Posterior cingulate gyrus (tissue), 11 donors: ENCODE measurements around the gene VAMP1.

ENCODE experiments used
- DNase-seq, 10 donors: peaks; one replicate each; pipeline versions ENCODE4 v3.0.0 to v3.0.0-alpha.2; 2020 to 2021; ENCODE audit warnings: mixed read lengths in 3 of 10
- intact Hi-C: fragments of 100-400 bp; cut with DNase I; formaldehyde crosslinking; loops from one replicate; pipeline ENCODE4 v1.15.1; 2023

The VAMP1 gene

DNA sequence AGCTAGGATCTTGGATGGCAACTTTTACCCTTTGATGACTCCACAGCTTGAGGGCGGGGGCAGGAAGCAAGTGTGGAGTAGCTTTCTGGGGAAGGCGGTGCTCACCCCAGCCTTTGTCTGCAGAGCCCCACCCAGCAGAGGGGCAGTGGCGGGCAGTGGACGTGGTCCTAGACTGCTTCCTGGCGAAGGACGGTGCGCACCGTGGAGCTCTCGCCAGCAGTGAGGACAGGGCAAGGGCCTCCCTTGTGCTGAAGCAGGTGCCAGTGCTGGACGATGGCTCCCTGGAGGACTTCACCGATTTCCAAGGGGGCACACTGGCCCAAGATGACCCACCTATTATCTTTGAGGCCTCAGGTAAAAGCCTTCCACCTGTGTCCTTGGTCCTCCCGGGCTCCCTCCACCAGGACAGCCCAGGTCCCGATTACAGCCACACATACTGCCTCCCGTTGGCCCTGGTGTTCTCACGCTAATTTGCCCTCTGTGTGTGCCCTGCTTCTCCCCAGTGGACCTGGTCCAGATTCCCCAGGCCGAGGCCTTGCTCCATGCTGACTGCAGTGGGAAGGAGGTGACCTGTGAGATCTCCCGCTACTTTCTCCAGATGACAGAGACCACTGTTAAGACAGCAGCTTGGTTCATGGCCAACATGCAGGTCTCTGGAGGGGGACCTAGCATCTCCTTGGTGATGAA, 17.4 kb downstream of the VAMP1 start:
- intact Hi-C loops: loop anchor here (10.0 kb wide), 1 partner anchor 118 kb away; no protein-coding TSS in a partner anchor
- peak in 2 of 10 donors; percentile 67 to 74 for DNase-seq

DNA sequence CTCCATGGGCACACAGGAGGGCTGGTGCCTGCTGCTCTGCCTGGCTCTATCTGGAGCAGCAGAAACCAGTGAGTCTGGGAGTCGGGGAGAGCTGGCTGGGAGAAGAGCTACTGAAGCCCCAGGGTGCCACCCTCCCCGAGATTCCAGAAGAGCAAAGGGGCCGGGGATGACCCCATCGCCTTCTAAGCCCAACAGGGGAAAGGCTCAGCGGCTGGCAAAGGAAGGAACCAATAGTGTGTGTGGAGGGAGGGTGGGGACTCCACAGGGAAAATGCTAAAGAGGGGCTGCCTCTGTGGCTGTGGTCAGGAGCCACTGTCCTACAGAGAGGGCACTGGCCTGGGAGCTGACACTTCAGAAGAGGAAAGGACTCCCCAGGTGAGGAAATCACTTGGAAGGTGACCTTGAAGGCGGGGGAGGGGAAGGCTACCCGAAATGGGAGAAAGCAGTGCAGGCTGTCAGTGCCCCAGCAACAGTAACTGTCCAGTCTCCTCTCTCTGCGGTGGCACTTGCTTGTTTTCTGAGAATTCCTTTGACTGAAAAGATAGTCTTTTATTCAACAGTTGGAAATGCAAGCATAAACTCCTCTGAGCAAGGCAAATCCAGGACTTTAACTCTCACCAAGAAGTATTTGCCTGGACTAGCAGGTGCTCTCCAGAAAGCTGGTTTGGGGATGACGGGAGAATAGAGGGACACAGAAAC, 18.1 kb downstream of the VAMP1 start:
- DNase-seq: peak in 5 of 10 donors; percentile 47 to 87 (median 73)
- intact Hi-C loops: loop anchor here (10.0 kb wide), 1 partner anchor 118 kb away; no protein-coding TSS in a partner anchor

DNA sequence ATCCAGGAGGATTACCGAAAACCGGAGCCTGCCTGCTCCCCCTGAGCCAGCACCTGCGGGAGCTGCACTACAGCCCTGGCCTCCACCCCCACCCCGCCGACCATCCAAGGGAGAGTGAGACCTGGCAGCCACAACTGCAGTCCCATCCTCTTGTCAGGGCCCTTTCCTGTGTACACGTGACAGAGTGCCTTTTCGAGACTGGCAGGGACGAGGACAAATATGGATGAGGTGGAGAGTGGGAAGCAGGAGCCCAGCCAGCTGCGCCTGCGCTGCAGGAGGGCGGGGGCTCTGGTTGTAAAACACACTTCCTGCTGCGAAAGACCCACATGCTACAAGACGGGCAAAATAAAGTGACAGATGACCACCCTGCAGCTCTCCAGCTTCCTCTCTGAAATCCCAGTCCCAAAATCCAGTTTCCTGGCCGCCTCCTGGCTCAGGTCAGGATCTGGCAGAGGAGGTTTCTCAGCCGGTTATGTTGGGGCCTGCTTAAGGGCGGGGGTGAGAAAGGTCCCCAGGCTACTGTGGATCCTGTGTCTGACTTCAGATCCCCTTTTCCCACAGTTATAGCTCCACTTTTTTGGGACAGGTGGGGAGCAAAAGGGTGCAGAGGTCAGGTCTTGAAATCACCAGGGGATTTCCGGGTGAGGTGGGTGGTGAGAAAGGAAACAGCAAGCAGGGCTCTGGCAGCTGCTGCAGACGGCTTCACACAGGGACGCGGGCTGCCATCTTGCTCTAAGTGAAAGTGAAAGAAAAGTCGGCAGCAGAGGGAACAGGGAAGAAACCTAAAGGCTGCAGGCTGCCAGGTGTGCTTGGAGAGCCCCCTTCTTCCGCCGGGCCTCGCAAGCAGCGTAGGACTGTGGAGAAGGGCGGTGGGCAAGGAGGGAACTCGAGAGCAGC, 18.9 kb downstream of the VAMP1 start, which contains the start of gene TAPBPL:
Gene TAPBPL, plus strand, starts transcription at position 695 of the 897 bp plus-strand sequence. CDS start 207 bp downstream, outside the sequence.
- intact Hi-C loops: loop anchor here (1.0 to 10.0 kb wide), 2 partner anchors 20 to 117 kb away; no protein-coding TSS in a partner anchor
- peak; percentile 78 to 98 (median 88) for DNase-seq

DNA sequence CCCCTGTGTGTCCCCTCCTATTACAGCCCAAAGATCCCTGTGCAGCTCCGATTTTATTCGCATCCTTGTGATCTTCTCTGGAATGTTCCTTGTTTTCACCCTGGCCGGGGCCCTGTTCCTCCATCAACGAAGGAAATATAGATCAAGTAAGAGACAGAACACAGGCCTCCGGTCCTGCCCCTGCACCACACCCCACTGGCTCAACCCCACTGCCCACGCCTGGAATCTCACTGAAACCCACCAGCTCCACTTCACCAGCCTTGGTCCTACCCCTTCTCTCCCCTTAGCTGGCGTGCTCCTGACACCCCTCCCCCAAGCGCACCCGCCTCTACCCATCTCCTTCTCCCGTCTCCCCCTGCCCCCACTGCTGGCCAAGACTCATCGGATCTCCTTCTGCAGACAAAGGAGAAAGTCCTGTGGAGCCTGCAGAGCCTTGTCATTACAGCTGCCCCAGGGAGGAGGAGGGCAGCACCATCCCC, 19.6 kb downstream of the VAMP1 start:
- intact Hi-C loops: loop anchor here (1.0 to 10.0 kb wide), 2 partner anchors 20 to 116 kb away; no protein-coding TSS in a partner anchor
- peak in 5 of 10 donors; percentile 30 to 87 (median 44) for DNase-seq

DNA sequence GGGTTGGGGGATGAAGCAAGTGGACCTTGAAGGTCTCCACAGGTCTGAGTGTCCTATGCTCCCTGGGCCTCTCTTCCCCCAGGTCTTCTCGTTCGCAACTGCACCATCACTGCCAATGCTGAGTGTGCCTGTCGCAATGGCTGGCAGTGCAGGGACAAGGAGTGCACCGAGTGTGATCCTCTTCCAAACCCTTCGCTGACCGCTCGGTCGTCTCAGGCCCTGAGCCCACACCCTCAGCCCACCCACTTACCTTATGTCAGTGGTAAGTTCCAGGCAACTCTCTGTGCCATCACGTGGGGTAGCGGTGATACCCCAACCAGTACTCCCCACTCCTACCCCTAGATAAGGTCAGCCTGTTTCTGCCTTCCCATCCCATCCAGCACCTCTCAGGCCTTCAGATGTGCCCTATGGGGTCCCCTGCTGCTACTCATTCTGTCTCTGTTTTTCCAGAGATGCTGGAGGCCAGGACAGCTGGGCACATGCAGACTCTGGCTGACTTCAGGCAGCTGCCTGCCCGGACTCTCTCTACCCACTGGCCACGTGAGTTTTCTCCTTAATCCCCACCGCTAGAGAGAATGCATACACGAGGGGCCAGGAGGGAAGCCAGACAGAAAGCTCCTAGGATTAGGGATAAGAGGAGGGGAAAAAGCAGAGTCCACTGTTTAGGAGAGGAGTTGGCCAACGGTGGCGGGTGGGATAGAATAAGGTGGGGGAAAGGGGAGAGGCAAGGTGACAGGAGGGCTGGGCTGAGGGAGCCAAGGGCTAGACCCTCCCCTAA, 20.2 kb downstream of the VAMP1 start:
- intact Hi-C loops: loop anchor here (10.0 kb wide), 1 partner anchor 115 kb away; no protein-coding TSS in a partner anchor
- peak in 2 of 10 donors; percentile 74 to 81 for DNase-seq

DNA sequence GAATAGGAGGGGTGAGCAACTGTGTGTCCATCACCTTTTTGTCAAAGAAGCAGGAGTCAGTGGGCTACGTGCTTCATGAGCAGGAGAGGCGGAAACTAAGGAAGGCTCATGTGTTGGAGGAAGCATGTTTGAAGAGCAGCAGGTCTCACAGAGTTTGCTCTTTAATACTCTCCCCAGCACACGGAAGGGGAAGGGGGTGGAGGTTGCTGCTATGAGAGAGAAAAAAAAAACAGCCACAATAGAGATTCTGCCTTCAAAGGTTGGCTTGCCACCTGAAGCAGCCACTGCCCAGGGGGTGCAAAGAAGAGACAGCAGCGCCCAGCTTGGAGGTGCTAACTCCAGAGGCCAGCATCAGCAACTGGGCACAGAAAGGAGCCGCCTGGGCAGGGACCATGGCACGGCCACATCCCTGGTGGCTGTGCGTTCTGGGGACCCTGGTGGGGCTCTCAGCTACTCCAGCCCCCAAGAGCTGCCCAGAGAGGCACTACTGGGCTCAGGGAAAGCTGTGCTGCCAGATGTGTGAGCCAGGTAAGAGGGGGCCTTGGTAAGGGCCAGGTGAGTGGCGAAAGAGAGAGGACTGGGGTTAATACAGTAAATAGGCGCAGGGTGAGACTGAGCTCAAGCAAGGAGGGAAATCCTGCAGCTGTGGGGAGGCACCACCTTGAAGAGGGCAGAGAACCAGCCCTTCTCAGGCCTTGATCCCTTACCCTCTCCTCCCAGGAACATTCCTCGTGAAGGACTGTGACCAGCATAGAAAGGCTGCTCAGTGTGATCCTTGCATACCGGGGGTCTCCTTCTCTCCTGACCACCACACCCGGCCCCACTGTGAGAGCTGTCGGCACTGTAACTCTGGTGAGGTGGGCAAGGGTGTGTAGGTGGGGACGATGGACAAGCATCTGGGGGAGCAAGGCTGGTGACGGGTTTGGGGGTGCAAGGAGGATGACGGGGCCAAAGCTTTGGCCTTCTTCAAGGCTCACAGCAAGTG, 25.5 kb downstream of the VAMP1 start, which contains the start of gene CD27:
Gene CD27, plus strand, starts transcription at position 252 of the 985 bp plus-strand sequence. Its CDS starts 141 bp downstream, at position 393.
- peak in 2 of 10 donors; percentile 22 to 68 for DNase-seq
- intact Hi-C loops: no loop called here

DNA sequence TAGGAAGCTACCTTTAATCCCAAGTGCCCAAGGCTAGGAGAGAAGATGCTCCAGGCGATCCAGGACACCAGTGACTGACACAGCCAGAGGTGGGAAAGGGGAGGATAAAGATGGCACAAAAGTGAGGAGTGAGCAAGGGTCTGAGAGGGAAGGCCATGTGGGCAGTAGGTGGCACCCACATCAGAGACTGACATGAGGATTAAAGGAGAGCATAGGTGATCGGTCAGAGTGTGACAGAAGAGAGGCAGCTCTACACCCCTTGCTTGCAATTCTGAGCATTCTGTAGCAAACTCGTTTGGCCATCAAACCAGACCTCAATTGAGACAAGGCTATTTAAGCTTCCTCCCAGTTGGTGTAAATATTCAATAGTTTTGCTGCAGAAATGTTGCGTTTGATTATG, 26.4 kb downstream of the VAMP1 start:
- DNase-seq: peak in 1 of 10 donors; percentile 12
- intact Hi-C loops: no loop called here

DNA sequence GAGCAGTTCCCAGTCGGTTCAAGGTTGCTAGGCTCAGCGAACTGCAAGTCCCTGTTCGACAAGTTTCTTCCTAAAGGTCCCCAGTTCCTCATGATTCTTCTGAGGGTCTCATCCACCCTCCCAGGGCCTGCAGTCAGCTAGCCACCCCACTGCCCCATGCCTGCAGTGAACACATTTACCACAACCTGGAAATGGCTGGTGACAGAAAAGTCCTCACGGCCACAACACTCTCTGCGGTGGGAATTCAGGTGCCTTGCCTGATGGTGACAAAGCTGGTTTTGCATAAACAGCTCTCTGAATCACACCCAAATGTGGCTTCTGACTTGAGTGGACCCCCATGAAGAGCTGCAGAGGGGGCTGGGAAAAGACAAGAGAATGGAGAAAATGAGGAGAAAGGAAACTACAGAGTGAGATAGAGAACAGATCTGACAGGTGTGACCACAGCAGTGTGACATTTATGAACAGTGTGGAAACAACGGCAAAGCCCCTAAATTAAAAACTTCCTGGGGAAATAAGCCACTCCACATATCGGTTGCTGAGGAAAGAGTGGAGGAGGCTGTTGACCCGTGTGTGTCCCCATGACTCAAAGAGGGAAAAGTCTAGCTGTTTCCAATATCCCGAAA, 27.0 kb downstream of the VAMP1 start:
- intact Hi-C loops: no loop called here
- peak in 2 of 10 donors; percentile 14 to 18 for DNase-seq

DNA sequence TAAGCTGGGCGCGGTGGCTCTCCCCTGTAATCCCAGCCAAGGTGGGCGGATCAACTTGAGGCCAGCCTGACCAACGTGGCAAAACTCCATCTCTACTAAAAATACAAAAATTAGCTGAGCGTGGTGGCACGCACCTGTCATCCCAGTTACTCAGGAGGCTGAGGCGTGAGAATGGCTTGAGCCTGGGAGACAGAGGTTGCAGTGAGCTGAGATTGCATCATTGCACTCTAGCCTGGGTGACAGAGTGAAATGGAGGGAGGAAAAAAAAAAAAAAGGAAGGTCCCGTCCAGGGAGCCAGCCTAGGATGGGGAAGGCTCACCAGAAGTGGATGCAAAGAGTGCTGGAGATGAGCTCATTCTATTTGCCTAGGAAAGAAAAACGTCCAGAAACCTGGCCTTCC, 27.6 kb downstream of the VAMP1 start:
- intact Hi-C loops: no loop called here
- DNase-seq: peak in 1 of 10 donors; percentile 7

DNA sequence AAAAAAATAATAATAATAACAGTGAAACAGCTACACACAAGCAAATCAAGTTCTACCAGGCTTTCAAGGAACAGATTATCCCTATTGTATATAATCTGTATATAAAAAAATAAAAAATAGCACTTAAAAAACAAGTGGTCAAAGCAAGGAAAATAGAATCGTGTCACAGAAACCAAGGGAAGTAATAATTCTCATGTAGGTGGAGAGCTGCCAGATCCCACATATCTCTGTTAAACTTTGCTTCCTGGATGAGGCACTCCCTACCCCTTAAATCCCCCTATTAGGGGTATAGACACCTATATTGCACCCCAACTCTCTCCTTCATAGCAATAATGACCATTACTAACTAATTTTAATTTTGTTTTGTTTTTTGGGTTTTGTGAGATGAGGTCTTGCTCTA, 30.1 kb downstream of the VAMP1 start:
- no peak for DNase-seq
- intact Hi-C loops: no loop called here

DNA sequence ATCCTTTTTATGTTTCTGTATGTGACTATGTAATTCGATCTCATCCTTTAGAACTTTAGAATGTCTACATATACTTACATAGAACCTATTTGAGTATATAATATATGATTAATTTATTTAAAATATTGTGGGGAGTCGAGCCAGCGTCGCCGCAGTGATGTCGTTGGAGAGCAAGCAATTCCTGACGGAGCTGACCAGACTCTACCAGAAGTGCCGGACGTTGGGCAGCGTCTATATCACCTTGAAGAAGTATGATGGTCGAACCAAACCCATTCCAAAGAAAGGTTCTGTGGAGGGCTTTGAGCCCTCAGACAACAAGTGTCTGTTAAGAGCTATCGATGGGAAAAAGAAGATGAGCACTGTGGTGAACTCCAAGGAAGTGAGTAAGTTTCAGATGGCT, 32.1 kb downstream of the VAMP1 start:
- intact Hi-C loops: no loop called here
- DNase-seq: peak in 2 of 10 donors; percentile 27 to 29

DNA sequence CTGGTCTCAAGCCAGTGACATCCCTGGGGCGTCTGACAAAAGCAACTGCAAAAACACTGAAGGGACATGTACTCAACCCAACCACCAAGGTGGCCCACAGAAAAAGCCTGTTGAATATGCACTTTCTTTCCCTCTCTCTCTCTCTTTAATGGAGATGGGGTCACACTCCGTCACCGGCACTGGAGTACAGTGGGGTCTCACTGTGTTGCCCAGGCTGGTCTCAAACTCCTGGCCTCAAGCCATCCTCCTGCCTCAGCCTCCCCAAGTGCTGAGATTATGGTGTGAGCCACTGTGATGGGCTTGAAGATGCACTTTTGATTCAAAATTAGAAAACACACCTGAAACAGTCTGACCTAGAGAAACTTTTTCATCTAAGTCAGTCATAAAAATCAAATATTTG, 32.9 kb downstream of the VAMP1 start:
- peak in 2 of 10 donors; percentile 4 to 8 for DNase-seq

DNA sequence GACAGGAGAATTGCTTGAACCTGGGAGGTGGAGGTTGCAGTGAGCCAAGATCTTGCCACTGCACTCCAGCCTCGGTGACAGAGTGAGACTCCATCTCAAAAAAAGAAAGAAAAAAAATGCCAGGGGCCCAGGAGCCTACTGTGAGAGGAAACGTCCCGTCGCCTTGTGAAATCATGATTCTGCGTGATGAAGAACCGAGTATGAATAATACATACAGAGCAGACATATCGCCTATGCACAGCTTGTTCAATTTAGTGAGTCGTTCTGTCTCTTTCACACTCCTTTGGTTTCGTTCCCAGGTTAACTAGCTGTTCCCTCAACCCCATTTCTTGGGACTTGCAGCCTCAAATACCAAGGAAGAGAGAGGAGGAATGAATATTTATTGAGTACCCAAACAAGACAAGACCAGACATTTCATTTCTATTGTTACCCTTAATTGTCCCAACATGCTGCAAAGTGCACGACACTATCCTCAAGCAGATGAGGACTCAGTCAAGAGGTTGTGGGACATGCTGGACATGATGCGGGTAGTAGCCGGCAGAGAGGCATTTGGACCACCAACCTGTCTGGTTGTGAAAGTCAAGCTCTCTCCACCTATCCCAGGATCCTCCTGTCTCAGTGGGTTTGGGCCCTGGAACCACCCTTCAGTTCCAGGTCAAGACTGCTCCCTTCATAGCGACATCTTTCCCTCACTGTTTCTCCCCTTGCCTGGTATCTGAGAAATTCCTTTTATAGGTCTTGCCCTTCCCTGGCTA, 34.3 kb downstream of the VAMP1 start:
- intact Hi-C loops: no loop called here
- peak in 1 of 10 donors; percentile 15 for DNase-seq

More for the DNA sequence above, 32.9 kb downstream of the VAMP1 start:
- intact Hi-C loops: no loop called here

DNA sequence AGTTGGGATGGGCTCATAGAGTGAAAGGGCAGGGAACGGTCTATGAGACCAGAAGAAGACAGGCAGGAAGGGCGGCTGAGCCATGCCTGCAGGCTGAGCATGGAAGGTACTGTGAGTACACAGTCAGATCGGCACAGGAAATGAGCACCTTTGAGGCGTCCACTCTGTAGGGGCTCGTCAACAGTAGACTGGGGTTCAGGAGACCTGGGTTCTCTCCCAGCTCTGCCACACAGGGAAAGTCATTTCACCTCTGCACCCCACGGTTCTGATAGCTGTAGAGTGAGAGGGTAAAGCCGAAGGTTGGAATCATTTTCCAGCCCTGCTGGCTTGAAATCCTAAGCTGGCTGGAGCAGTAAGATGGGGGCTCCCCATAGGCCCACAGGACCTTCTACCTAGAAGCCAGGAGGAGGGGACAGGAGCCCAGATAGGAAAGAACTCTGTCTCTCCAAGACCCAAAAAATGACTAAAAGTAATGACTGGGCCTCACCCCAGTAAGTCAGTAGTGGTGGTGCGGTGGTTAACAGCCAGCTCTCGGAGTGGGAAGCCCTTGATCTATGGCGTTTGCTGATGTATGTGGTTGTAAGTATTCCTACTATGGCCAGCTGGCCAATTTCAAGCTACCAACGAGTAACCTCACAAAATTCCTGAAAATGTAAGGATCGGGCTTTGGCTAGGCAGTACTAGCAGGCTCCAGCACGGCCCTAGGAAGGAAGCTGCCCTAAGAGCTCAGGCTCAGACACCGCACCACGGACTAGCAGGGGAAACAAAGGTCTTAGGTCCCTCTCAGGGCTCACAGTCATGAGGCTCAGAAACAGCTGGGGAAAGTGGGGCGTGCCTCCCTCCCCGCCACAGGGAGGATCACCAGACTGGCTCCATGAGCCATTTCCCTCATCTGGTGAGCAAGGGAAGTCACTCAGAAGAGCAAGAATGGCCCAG, 36.0 kb downstream of the VAMP1 start:
- intact Hi-C loops: no loop called here

DNA sequence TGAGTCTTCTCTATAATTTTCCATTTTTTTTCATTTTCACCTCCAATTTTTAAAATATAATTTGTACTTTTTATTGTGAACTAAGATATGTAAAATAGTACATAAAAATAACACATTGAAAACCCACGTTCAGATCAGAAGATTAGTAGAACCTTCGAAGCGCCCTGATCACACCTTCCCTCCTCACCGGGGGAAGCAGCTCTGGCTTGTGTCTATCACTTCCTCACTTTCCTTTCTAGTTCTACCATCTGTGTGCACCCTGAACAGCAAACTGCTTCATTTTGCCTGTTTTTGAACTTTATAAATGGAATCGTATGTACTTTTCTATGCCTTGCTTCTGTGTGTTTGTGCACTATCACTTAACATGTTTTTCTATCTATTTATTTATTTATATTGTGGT, 37.5 kb downstream of the VAMP1 start:
- DNase-seq: peak in 1 of 10 donors; percentile 3

More for the DNA sequence above, 36.0 kb downstream of the VAMP1 start:
- DNase-seq: peak in 1 of 10 donors; percentile 57

More for the DNA sequence above, 37.5 kb downstream of the VAMP1 start:
- intact Hi-C loops: no loop called here
